Liver (tissue), 3 donors: Measurements from ENCODE around the gene NFKBIB.

Source experiments
- EGR1 ChIP-seq, 2 donors: IDR thresholded peaks; 2 replicates each; pipeline ENCODE4 v1.6.1; 2016 to 2018; ENCODE audit warnings: antibody characterized with exemption in 2 of 2, low read depth in 2 of 2
- GABPA ChIP-seq, 2 donors: IDR thresholded peaks in 1 of 2; conservative IDR thresholded peaks in 1 of 2; 2 replicates each; pipeline ENCODE4 v1.6.1; 2016; ENCODE audit warnings: antibody characterized with exemption in 2 of 2, mild to moderate bottlenecking in 1 of 2, moderate library complexity in 1 of 2
- HNF4G ChIP-seq: IDR thresholded peaks from 2 replicates; pipeline ENCODE4 v1.6.1; 2016; ENCODE audit warnings: antibody characterized with exemption
- JUND ChIP-seq, 2 donors: IDR thresholded peaks; 2 replicates each; pipeline ENCODE4 v1.6.1; 2016; ENCODE audit warnings: antibody characterized with exemption in 2 of 2
- RAD21 ChIP-seq, 2 donors: IDR thresholded peaks; 2 replicates each; pipeline ENCODE4 v1.6.1; 2016; ENCODE audit warnings: antibody characterized with exemption in 2 of 2, mild to moderate bottlenecking in 2 of 2
- SP1 ChIP-seq: IDR thresholded peaks from 2 replicates; pipeline ENCODE4 v1.6.1; 2018; ENCODE audit warnings: antibody characterized with exemption, mild to moderate bottlenecking
- YY1 ChIP-seq: IDR thresholded peaks from 2 replicates; pipeline ENCODE4 v1.6.1; 2016; ENCODE audit warnings: antibody characterized with exemption, mild to moderate bottlenecking
- TF ChIP-seq, protein P1 (sequence below): fragments of 150-350 bp; IDR thresholded peaks from 2 replicates; pipeline ENCODE4 v1.5.1; 2017; ENCODE audit warnings: improper control_type of control experiment, low read depth, low read length; ENCODE audit not compliant: missing input control
- TF ChIP-seq, protein P2 (sequence below): IDR thresholded peaks from 2 replicates; pipeline ENCODE4 v1.6.1; 2016; ENCODE audit warnings: antibody characterized with exemption
- TF ChIP-seq, protein P3 (sequence below): IDR thresholded peaks from 2 replicates; pipeline ENCODE4 v1.6.1; 2016; ENCODE audit warnings: antibody characterized with exemption, mild to moderate bottlenecking
- TF ChIP-seq, protein P4 (sequence below): IDR thresholded peaks from 2 replicates; pipeline ENCODE4 v1.6.1; 2016; ENCODE audit warnings: antibody characterized with exemption
- TF ChIP-seq, protein P5 (sequence below): IDR thresholded peaks from 2 replicates; pipeline ENCODE4 v1.6.1; 2016; ENCODE audit warnings: antibody characterized with exemption
- donor health status: healthy.
- donor health status: healthy.

- TF ChIP-seq SP1, result no peak
- TF ChIP-seq, protein P1, sequence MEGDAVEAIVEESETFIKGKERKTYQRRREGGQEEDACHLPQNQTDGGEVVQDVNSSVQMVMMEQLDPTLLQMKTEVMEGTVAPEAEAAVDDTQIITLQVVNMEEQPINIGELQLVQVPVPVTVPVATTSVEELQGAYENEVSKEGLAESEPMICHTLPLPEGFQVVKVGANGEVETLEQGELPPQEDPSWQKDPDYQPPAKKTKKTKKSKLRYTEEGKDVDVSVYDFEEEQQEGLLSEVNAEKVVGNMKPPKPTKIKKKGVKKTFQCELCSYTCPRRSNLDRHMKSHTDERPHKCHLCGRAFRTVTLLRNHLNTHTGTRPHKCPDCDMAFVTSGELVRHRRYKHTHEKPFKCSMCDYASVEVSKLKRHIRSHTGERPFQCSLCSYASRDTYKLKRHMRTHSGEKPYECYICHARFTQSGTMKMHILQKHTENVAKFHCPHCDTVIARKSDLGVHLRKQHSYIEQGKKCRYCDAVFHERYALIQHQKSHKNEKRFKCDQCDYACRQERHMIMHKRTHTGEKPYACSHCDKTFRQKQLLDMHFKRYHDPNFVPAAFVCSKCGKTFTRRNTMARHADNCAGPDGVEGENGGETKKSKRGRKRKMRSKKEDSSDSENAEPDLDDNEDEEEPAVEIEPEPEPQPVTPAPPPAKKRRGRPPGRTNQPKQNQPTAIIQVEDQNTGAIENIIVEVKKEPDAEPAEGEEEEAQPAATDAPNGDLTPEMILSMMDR, result no peak
- TF ChIP-seq, protein P2, sequence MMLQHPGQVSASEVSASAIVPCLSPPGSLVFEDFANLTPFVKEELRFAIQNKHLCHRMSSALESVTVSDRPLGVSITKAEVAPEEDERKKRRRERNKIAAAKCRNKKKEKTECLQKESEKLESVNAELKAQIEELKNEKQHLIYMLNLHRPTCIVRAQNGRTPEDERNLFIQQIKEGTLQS, result no peak
- TF ChIP-seq RAD21 (IDR thresholded peaks at IDR 0.05), result no peak
- no peak for TF ChIP-seq YY1
- TF ChIP-seq, protein P3, sequence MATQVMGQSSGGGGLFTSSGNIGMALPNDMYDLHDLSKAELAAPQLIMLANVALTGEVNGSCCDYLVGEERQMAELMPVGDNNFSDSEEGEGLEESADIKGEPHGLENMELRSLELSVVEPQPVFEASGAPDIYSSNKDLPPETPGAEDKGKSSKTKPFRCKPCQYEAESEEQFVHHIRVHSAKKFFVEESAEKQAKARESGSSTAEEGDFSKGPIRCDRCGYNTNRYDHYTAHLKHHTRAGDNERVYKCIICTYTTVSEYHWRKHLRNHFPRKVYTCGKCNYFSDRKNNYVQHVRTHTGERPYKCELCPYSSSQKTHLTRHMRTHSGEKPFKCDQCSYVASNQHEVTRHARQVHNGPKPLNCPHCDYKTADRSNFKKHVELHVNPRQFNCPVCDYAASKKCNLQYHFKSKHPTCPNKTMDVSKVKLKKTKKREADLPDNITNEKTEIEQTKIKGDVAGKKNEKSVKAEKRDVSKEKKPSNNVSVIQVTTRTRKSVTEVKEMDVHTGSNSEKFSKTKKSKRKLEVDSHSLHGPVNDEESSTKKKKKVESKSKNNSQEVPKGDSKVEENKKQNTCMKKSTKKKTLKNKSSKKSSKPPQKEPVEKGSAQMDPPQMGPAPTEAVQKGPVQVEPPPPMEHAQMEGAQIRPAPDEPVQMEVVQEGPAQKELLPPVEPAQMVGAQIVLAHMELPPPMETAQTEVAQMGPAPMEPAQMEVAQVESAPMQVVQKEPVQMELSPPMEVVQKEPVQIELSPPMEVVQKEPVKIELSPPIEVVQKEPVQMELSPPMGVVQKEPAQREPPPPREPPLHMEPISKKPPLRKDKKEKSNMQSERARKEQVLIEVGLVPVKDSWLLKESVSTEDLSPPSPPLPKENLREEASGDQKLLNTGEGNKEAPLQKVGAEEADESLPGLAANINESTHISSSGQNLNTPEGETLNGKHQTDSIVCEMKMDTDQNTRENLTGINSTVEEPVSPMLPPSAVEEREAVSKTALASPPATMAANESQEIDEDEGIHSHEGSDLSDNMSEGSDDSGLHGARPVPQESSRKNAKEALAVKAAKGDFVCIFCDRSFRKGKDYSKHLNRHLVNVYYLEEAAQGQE, result no peak
- TF ChIP-seq JUND (IDR thresholded peaks at IDR 0.05), result no peak
- TF ChIP-seq, protein P4, sequence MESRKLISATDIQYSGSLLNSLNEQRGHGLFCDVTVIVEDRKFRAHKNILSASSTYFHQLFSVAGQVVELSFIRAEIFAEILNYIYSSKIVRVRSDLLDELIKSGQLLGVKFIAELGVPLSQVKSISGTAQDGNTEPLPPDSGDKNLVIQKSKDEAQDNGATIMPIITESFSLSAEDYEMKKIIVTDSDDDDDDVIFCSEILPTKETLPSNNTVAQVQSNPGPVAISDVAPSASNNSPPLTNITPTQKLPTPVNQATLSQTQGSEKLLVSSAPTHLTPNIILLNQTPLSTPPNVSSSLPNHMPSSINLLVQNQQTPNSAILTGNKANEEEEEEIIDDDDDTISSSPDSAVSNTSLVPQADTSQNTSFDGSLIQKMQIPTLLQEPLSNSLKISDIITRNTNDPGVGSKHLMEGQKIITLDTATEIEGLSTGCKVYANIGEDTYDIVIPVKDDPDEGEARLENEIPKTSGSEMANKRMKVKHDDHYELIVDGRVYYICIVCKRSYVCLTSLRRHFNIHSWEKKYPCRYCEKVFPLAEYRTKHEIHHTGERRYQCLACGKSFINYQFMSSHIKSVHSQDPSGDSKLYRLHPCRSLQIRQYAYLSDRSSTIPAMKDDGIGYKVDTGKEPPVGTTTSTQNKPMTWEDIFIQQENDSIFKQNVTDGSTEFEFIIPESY, result no peak
- TF ChIP-seq, protein P5, sequence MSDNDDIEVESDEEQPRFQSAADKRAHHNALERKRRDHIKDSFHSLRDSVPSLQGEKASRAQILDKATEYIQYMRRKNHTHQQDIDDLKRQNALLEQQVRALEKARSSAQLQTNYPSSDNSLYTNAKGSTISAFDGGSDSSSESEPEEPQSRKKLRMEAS, result no peak
- no peak for TF ChIP-seq GABPA (IDR thresholded peaks at IDR 0.05 in 1 of 2, conservative IDR thresholded peaks at IDR 0.05 in 1 of 2)
- TF ChIP-seq EGR1 (IDR thresholded peaks at IDR 0.05; ENCODE audit: low read depth in 2 of 2), result no peak
- TF ChIP-seq HNF4G, result no peak
Measured at GRCh38 chr19:38920602-38921419, 21.0 kb downstream of the NFKBIB start.
